ENCODE results near the gene TMEM218. TPM values are rescaled to one million over a fixed set of nuclear protein-coding genes. Genes with fewer than 3 reads are reported as not detected.

Gene TMEM218
- total RNA-seq, 1 experiment from 2014 or later: 17.9 TPM

GRCh38 chr11:125123947-125124617, 12.7 kb upstream of the TMEM218 start:
- peak overlapping the region; percentile 29 to 52 for H3K4me3 ChIP-seq (replicated peaks in 1 of 2; ENCODE audit: low read depth in 1 of 2, low read length in 2 of 2)
- peak; percentile 99 for ATAC-seq
- H4K20me1 ChIP-seq (ENCODE audit: insufficient read depth): no peaks in the 10 kb centered on the region
- peak; percentile 86 for DNase-seq (ENCODE audit: low read depth, low spot score)
- RAD21 ChIA-PET (ENCODE audit: low non-redundant PET in 1 of 2, low total read pairs in 2 of 2, uncharacterized antibody in 2 of 2, unreplicated experiment in 2 of 2): interaction anchor here (0.8 to 1.3 kb wide), 5 partner anchors 10 to 33 kb away, joined by 3 to 6 read pairs (median 3); partner anchors contain the start of gene TMEM218 (in 1 of the 2)
- peak overlapping the region; percentile 73 for H3K4me2 ChIP-seq (ENCODE audit: low read length)
- H3K4me1 ChIP-seq (ENCODE audit: control insufficient read depth in 1 of 2, insufficient read depth in 2 of 2, low read length in 2 of 2): peaks cover 4 to 15% of the 10 kb centered on the region in 2 experiments; a peak in 3 of 4 replicates
- peak overlapping the region; percentile 95 for H2AFZ ChIP-seq (ENCODE audit: low read depth, low read length, poor library complexity, severe bottlenecking)
- H3K79me2 ChIP-seq (ENCODE audit: insufficient read depth, low read length): no peaks in the 10 kb centered on the region
- H3K9me2 ChIP-seq (ENCODE audit: insufficient read depth): no peaks in the 10 kb centered on the region
- H3K27ac ChIP-seq (ENCODE audit: low read depth, low read length): peak overlapping the region; percentile 26; the same call in 1 of the 2 replicates
- no peaks in the 10 kb centered on the region for H3K36me3 ChIP-seq (ENCODE audit: control insufficient read depth in 1 of 2, insufficient read depth in 2 of 2, low read length in 2 of 2)
- H3K27me3 ChIP-seq (ENCODE audit: insufficient read depth, low read length): 0 out of 2 replicates have a peak, but pooled peaks cover 4% of the 10 kb centered on the region
- BruUV-seq (replicated peaks): no TSS peak
- peak overlapping the region; percentile 34 for H3K9ac ChIP-seq (ENCODE audit: low read length)
- intact Hi-C loops (cut with micrococcal nuclease): no loop called here
- CTCF ChIA-PET: interaction anchor here (0.6 to 2.9 kb wide), 24 partner anchors 8 to 324 kb away, joined by 3 to 26 read pairs (median 4); partner anchors contain the start of gene TMEM218
- POLR2A ChIA-PET: interaction anchor here (0.6 to 2.1 kb wide), 12 partner anchors 8 to 1159 kb away, joined by 3 to 21 read pairs (median 6); partner anchors contain the start of genes CCDC15 and TMEM218
- H3K9me3 ChIP-seq (ENCODE audit: control insufficient read depth in 1 of 2, insufficient read depth in 1 of 2, low read depth in 1 of 2, low read length in 2 of 2): no peaks in the 10 kb centered on the region
- TF ChIP-seq TCF7L2 (IDR thresholded peaks at IDR 0.05; ENCODE audit: borderline replicate concordance, extremely low read depth, insufficient read depth, insufficient read length) (no peak), SP1 (IDR thresholded peaks at IDR 0.05; ENCODE audit: low read depth) (peak; percentile 79), POLR2A (IDR thresholded peaks at IDR 0.05; ENCODE audit: borderline replicate concordance, extremely low read depth, insufficient read depth, insufficient read length) (peak; percentile 81), JUND (IDR thresholded peaks at IDR 0.05) (no peak), ELF1 (IDR thresholded peaks at IDR 0.05; ENCODE audit: borderline replicate concordance, low read depth) (no peak; the same call in 1 of the 2 replicates), ZNF274 (IDR thresholded peaks at IDR 0.05; ENCODE audit: low read depth, low read length) (no peak), MAX (IDR thresholded peaks at IDR 0.05) (no peak), YY1 (IDR thresholded peaks at IDR 0.05; ENCODE audit: extremely low read depth, insufficient replicate concordance, low read depth, low read length) (peak; percentile 68), CEBPB (IDR thresholded peaks at IDR 0.05; ENCODE audit: low read depth) (no peak; the same call in 1 of the 2 replicates), POLR2AphosphoS5 (IDR thresholded peaks at IDR 0.05; ENCODE audit: low read depth, low read length) (peak; percentile 85), FOSL1 (IDR thresholded peaks at IDR 0.05; ENCODE audit: low read depth) (no peak), RAD21 (IDR thresholded peaks at IDR 0.05; ENCODE audit: low read depth) (peak; percentile 37; the same call in 1 of the 2 replicates), CTCF (IDR thresholded peaks at IDR 0.05 in 2 of 3, conservative IDR thresholded peaks at IDR 0.05 in 1 of 3; ENCODE audit: borderline replicate concordance in 1 of 3, insufficient read depth in 1 of 3, low read depth in 2 of 3, low read length in 2 of 3) (peak; percentile 44 to 72 (median 68); a peak in 5 of 6 replicates), CBX3 (IDR thresholded peaks at IDR 0.05; ENCODE audit: low read depth) (peak; percentile 33; the same call in 1 of the 2 replicates), SIN3A (IDR thresholded peaks at IDR 0.05; ENCODE audit: low read depth) (no peak)
- TF ChIP-seq, protein P1, sequence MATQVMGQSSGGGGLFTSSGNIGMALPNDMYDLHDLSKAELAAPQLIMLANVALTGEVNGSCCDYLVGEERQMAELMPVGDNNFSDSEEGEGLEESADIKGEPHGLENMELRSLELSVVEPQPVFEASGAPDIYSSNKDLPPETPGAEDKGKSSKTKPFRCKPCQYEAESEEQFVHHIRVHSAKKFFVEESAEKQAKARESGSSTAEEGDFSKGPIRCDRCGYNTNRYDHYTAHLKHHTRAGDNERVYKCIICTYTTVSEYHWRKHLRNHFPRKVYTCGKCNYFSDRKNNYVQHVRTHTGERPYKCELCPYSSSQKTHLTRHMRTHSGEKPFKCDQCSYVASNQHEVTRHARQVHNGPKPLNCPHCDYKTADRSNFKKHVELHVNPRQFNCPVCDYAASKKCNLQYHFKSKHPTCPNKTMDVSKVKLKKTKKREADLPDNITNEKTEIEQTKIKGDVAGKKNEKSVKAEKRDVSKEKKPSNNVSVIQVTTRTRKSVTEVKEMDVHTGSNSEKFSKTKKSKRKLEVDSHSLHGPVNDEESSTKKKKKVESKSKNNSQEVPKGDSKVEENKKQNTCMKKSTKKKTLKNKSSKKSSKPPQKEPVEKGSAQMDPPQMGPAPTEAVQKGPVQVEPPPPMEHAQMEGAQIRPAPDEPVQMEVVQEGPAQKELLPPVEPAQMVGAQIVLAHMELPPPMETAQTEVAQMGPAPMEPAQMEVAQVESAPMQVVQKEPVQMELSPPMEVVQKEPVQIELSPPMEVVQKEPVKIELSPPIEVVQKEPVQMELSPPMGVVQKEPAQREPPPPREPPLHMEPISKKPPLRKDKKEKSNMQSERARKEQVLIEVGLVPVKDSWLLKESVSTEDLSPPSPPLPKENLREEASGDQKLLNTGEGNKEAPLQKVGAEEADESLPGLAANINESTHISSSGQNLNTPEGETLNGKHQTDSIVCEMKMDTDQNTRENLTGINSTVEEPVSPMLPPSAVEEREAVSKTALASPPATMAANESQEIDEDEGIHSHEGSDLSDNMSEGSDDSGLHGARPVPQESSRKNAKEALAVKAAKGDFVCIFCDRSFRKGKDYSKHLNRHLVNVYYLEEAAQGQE (IDR thresholded peaks at IDR 0.05; ENCODE audit: low read depth): no peak
- TF ChIP-seq, protein P2, sequence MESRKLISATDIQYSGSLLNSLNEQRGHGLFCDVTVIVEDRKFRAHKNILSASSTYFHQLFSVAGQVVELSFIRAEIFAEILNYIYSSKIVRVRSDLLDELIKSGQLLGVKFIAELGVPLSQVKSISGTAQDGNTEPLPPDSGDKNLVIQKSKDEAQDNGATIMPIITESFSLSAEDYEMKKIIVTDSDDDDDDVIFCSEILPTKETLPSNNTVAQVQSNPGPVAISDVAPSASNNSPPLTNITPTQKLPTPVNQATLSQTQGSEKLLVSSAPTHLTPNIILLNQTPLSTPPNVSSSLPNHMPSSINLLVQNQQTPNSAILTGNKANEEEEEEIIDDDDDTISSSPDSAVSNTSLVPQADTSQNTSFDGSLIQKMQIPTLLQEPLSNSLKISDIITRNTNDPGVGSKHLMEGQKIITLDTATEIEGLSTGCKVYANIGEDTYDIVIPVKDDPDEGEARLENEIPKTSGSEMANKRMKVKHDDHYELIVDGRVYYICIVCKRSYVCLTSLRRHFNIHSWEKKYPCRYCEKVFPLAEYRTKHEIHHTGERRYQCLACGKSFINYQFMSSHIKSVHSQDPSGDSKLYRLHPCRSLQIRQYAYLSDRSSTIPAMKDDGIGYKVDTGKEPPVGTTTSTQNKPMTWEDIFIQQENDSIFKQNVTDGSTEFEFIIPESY (IDR thresholded peaks at IDR 0.05; ENCODE audit: extremely low read depth, insufficient replicate concordance, low read length): no peak
- TF ChIP-seq, protein P3, sequence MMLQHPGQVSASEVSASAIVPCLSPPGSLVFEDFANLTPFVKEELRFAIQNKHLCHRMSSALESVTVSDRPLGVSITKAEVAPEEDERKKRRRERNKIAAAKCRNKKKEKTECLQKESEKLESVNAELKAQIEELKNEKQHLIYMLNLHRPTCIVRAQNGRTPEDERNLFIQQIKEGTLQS (IDR thresholded peaks at IDR 0.05): no peak

Data from HCT116 (cell line).